H9 (cell line): ENCODE measurements around the gene MCL1. TPM values are rescaled to one million over a fixed set of nuclear protein-coding genes. Genes with fewer than 3 reads are reported as not detected.

ENCODE experiments used
- DNase-seq: peaks from one replicate; pipeline ENCODE4 v3.0.0-alpha.2; 2017
- H2AFZ ChIP-seq: one replicate; pipeline ENCODE4 v1.6.1; 2013; ENCODE audit warnings: mild to moderate bottlenecking, low read length, control low read depth, moderate library complexity
- H2AK5ac ChIP-seq: 2 replicates; pipeline ENCODE4 v1.6.1; 2013; ENCODE audit warnings: low read length, control low read depth, mixed read lengths; ENCODE audit not compliant: insufficient read length
- H2BK120ac ChIP-seq: one replicate; pipeline ENCODE4 v1.6.1; 2013; ENCODE audit warnings: low read depth, mild to moderate bottlenecking, low read length, control low read depth, inconsistent platforms; ENCODE audit not compliant: poor library complexity, severe bottlenecking
- H2BK12ac ChIP-seq: 2 replicates; pipeline ENCODE4 v1.6.1; 2013; ENCODE audit warnings: low read length, control low read depth, mixed read lengths, low read depth; ENCODE audit not compliant: insufficient read length
- H2BK15ac ChIP-seq: 2 replicates; pipeline ENCODE4 v1.6.1; 2013; ENCODE audit warnings: low read depth, low read length, control low read depth
- H2BK20ac ChIP-seq: one replicate; pipeline ENCODE4 v1.6.1; 2013; ENCODE audit warnings: low read depth, mild to moderate bottlenecking, low read length, control low read depth, inconsistent platforms; ENCODE audit not compliant: poor library complexity, severe bottlenecking
- H2BK5ac ChIP-seq: 2 replicates; pipeline ENCODE4 v1.6.1; 2013; ENCODE audit warnings: low read length, control low read depth, mixed read lengths; ENCODE audit not compliant: insufficient read length
- H3K14ac ChIP-seq: 2 replicates; pipeline ENCODE4 v1.6.1; 2013; ENCODE audit warnings: low read length, control low read depth; ENCODE audit not compliant: insufficient read depth
- H3K18ac ChIP-seq: 2 replicates; pipeline ENCODE4 v1.6.1; 2013; ENCODE audit warnings: low read depth, mild to moderate bottlenecking, mixed read lengths, low read length, control low read depth; ENCODE audit not compliant: insufficient read length
- H3K23ac ChIP-seq: 2 replicates; pipeline ENCODE4 v1.6.1; 2013; ENCODE audit warnings: low read length, control low read depth, mixed read lengths, low read depth; ENCODE audit not compliant: insufficient read length
- H3K23me2 ChIP-seq: 2 replicates; pipeline ENCODE4 v1.6.1; 2013; ENCODE audit warnings: low read depth, mild to moderate bottlenecking, mixed read lengths, low read length, control low read depth; ENCODE audit not compliant: insufficient read length, poor library complexity, severe bottlenecking
- H3K27ac ChIP-seq: 2 replicates; pipeline ENCODE4 v1.5.1; 2013; ENCODE audit warnings: low read length, control low read depth, mixed read lengths, low read depth; ENCODE audit not compliant: insufficient read length
- H3K27me3 ChIP-seq: 2 replicates; pipeline ENCODE4 v1.6.1; 2013; ENCODE audit warnings: low read length, control low read depth, inconsistent platforms; ENCODE audit not compliant: insufficient read depth
- H3K4ac ChIP-seq: 2 replicates; pipeline ENCODE4 v1.6.1; 2013; ENCODE audit warnings: low read depth, mild to moderate bottlenecking, control low read depth, inconsistent platforms, low read length, moderate library complexity
- H3K4me1 ChIP-seq: 2 replicates; pipeline ENCODE4 v1.6.1; 2013; ENCODE audit warnings: low read length, control low read depth, inconsistent platforms; ENCODE audit not compliant: insufficient read depth
- H3K4me2 ChIP-seq: 2 replicates; pipeline ENCODE4 v1.6.1; 2013; ENCODE audit warnings: low read length, control low read depth, mixed read lengths; ENCODE audit not compliant: insufficient read length, insufficient read depth
- H3K56ac ChIP-seq: 2 replicates; pipeline ENCODE4 v1.6.1; 2013; ENCODE audit warnings: low read depth, mild to moderate bottlenecking, mixed read lengths, low read length, control low read depth; ENCODE audit not compliant: insufficient read length
- H3K79me1 ChIP-seq: 2 replicates; pipeline ENCODE4 v1.6.1; 2013; ENCODE audit warnings: low read depth, mild to moderate bottlenecking, moderate library complexity, low read length, control low read depth, inconsistent platforms; ENCODE audit not compliant: insufficient read depth, poor library complexity, severe bottlenecking
- H3K79me2 ChIP-seq: 2 replicates; pipeline ENCODE4 v1.6.1; 2013; ENCODE audit warnings: low read length, control low read depth, inconsistent platforms; ENCODE audit not compliant: insufficient read depth
- H3K9ac ChIP-seq: 2 replicates; pipeline ENCODE4 v1.6.1; 2013; ENCODE audit warnings: low read length, control low read depth, mixed read lengths; ENCODE audit not compliant: insufficient read length; ENCODE audit errors: extremely low read depth
- H3K9me3 ChIP-seq: one replicate; pipeline ENCODE4 v1.6.1; 2013; ENCODE audit warnings: low read depth, low read length, inconsistent platforms; ENCODE audit not compliant: control insufficient read depth
- H3T11ph ChIP-seq: one replicate; pipeline ENCODE4 v1.6.1; 2013; ENCODE audit warnings: mild to moderate bottlenecking, low read length, control low read depth, inconsistent platforms
- H4K20me1 ChIP-seq: one replicate; pipeline ENCODE4 v1.6.1; 2013; ENCODE audit not compliant: control insufficient read depth, insufficient read length, insufficient read depth
- H4K5ac ChIP-seq: 2 replicates; pipeline ENCODE4 v1.6.1; 2013; ENCODE audit warnings: low read depth, mild to moderate bottlenecking, mixed read lengths, low read length, control low read depth; ENCODE audit not compliant: insufficient read length
- H4K8ac ChIP-seq: replicated peaks from 2 replicates; pipeline ENCODE4 v1.6.1; 2013; ENCODE audit warnings: low read length, control low read depth, mixed read lengths, low read depth; ENCODE audit not compliant: insufficient read length
- H4K91ac ChIP-seq: 2 replicates; pipeline ENCODE4 v1.6.1; 2013; ENCODE audit warnings: low read depth, mild to moderate bottlenecking, moderate library complexity, mixed read lengths, low read length, control low read depth; ENCODE audit not compliant: insufficient read length
- H3K27ac Mint-ChIP-seq, 3 experiments: 2 replicates in 2 of 3; 3 replicates in 1 of 3; pipeline ENCODE4 v1.8.0; 2020 to 2021; ENCODE audit warnings: mixed read lengths in 3 of 3, mild to moderate bottlenecking in 1 of 3, moderate library complexity in 1 of 3
- H3K27me3 Mint-ChIP-seq: 2 replicates; pipeline ENCODE4 v1.8.0; 2021; ENCODE audit warnings: low read depth, mild to moderate bottlenecking, moderate library complexity, mixed read lengths
- H3K36me3 Mint-ChIP-seq, 3 experiments: 2 replicates in 2 of 3; 3 replicates in 1 of 3; pipeline ENCODE4 v1.8.0; 2020 to 2021; ENCODE audit warnings: low read depth in 3 of 3, mixed read lengths in 3 of 3; ENCODE audit not compliant: insufficient read depth in 1 of 3
- H3K4me1 Mint-ChIP-seq, 2 experiments: 2 replicates each; pipeline ENCODE4 v1.8.0; 2020; ENCODE audit warnings: mixed read lengths in 2 of 2
- H3K4me3 Mint-ChIP-seq, 2 experiments: 2 replicates in 1 of 2; 3 replicates in 1 of 2; pipeline ENCODE4 v1.8.0; 2020 to 2021; ENCODE audit warnings: mild to moderate bottlenecking in 2 of 2, mixed read lengths in 2 of 2, moderate library complexity in 1 of 2
- H3K9me3 Mint-ChIP-seq, 2 experiments: 2 replicates in 1 of 2; 3 replicates in 1 of 2; pipeline ENCODE4 v1.8.0; 2020; ENCODE audit warnings: mild to moderate bottlenecking in 2 of 2, mixed read lengths in 2 of 2, moderate library complexity in 1 of 2
- CTCF ChIP-seq: fragments of 200-600 bp; sonication (generic); conservative IDR thresholded peaks from 3 replicates; pipeline ENCODE4 v1.8.0; 2021; ENCODE audit warnings: antibody characterized with exemption, mild to moderate bottlenecking
- WGBS: extraction: QIAGEN DNeasy Blood & Tissue Kit; methylation state at CpG from one replicate; pipeline ENCODE4 v1.1.7; 2013; ENCODE audit warnings: missing lambda C conversion rate, low lambda C conversion rate, mixed read lengths; ENCODE audit not compliant: insufficient read length; ENCODE audit errors: extremely low coverage; 5-methylcytosine and 5-hydroxymethylcytosine counted together
- total RNA-seq: library from RNA; stranded (reverse); gene quantifications from 2 replicates; pipeline ENCODE4 v1.2.1, GENCODE V29; 2021

Gene MCL1
- total RNA-seq, 1 experiment from 2014 or later, result 247 TPM

GRCh38 chr1:150559656-150560010, 19.8 kb downstream of the MCL1 start:
- Histone ChIP-seq H2BK15ac (no peak overlapping the region), H4K5ac (no peak overlapping the region), H3K4ac (no peak overlapping the region), H2BK20ac (no peak overlapping the region), H2AFZ (no peak overlapping the region), H2BK120ac (no peak overlapping the region), H3K18ac (no peak overlapping the region), H3K4me2 (no peak overlapping the region), H3K23ac (no peak overlapping the region), H3K79me2 (no peaks in the 10 kb centered on the region), H3K4me1 (peaks cover 7% of the 10 kb centered on the region; the same call in 1 of the 2 replicates), H2BK5ac (no peak overlapping the region), H4K91ac (no peak overlapping the region), H2AK5ac (no peak overlapping the region), H3K27ac (no peak overlapping the region), H3K14ac (no peak overlapping the region), H4K20me1 (no peaks in the 10 kb centered on the region), H3K9ac (no peak overlapping the region), H3T11ph (no peak overlapping the region), H4K8ac (no peak overlapping the region), H3K9me3 (no peaks in the 10 kb centered on the region), H3K27me3 (no peaks in the 10 kb centered on the region), H3K79me1 (no peaks in the 10 kb centered on the region), H3K56ac (no peak overlapping the region), H3K23me2 (peaks cover 11% of the 10 kb centered on the region), H2BK12ac (no peak overlapping the region)
- TF ChIP-seq CTCF, result no peak
- no CpG with 5 or more reads among the region's 10 CpGs for WGBS
- H3K4me1 Mint-ChIP-seq, result peaks cover 36 to 49% of the 10 kb centered on the region in 2 experiments
- H3K27me3 Mint-ChIP-seq, result no peaks in the 10 kb centered on the region
- H3K4me3 Mint-ChIP-seq, result no peak overlapping the region; a peak in 1 of 5 replicates
- H3K36me3 Mint-ChIP-seq, result peaks cover 3 to 5% (median 5%) of the 10 kb centered on the region in 3 experiments; a peak in 5 of 7 replicates
- DNase-seq, result no peak
- no peaks in the 10 kb centered on the region; a peak in 1 of 5 replicates for H3K9me3 Mint-ChIP-seq
- no peak overlapping the region for H3K27ac Mint-ChIP-seq
